ENCODE measurements around the gene RAMACL. TPM values are rescaled to one million over a fixed set of nuclear protein-coding genes. Genes with fewer than 3 reads are reported as not detected.

Gene RAMACL
- total RNA-seq, 2 donors from 2014 or later: 4.6 to 4.7 TPM

GRCh38 chr6:166567107-166567506, 19.4 kb downstream of the RAMACL start:
- DNase-seq (ENCODE audit: low spot score) (no peak), ATAC-seq (ENCODE audit: insufficient number of reproducible peaks, low FRiP score, low read depth) (no peak)
- Histone ChIP-seq H3K4me3 (no peak overlapping the region), H3K27me3 (replicated peaks; ENCODE audit: insufficient read depth) (no peaks in the 10 kb centered on the region), H3K27ac (no peak overlapping the region), H3K4me1 (ENCODE audit: control insufficient read depth in 1 of 2, low read depth in 2 of 2) (peaks cover 0 to 14% of the 10 kb centered on the region in 2 donors), H3K36me3 (no peaks in the 10 kb centered on the region), H3K9me3 (no peaks in the 10 kb centered on the region)
- no peak for TF ChIP-seq CTCF (IDR thresholded peaks at IDR 0.05)

- Histone ChIP-seq H3K4me3 (no peak overlapping the region), H3K27ac (no peak overlapping the region), H3K9me3 (no peaks in the 10 kb centered on the region), H3K36me3 (no peaks in the 10 kb centered on the region), H3K27me3 (replicated peaks; ENCODE audit: insufficient read depth) (no peaks in the 10 kb centered on the region), H3K4me1 (ENCODE audit: control insufficient read depth in 1 of 2, low read depth in 2 of 2) (peaks cover 0 to 14% of the 10 kb centered on the region in 2 donors)
- DNase-seq (ENCODE audit: low spot score) (no peak), ATAC-seq (ENCODE audit: insufficient number of reproducible peaks, low FRiP score, low read depth) (no peak)
- no peak for TF ChIP-seq CTCF (IDR thresholded peaks at IDR 0.05)
Observed at GRCh38 chr6:166566026-166567011, 20.2 kb downstream of the RAMACL start.

- Histone ChIP-seq H3K27ac (peak overlapping the region; percentile 10 to 42), H3K4me3 (no peak overlapping the region), H3K36me3 (no peaks in the 10 kb centered on the region), H3K9me3 (no peaks in the 10 kb centered on the region), H3K4me1 (ENCODE audit: control insufficient read depth in 1 of 2, low read depth in 2 of 2) (peaks cover 0 to 14% of the 10 kb centered on the region in 2 donors), H3K27me3 (replicated peaks; ENCODE audit: insufficient read depth) (no peaks in the 10 kb centered on the region)
- no peak for DNase-seq (ENCODE audit: low spot score)
- no peak for TF ChIP-seq CTCF (IDR thresholded peaks at IDR 0.05)
- ATAC-seq (ENCODE audit: insufficient number of reproducible peaks, low FRiP score, low read depth): peak; percentile 33
Observed at GRCh38 chr6:166565084-166565967, 21.2 kb downstream of the RAMACL start.

GRCh38 chr6:166563805-166564204, 22.7 kb downstream of the RAMACL start:
- no peak for ATAC-seq (ENCODE audit: insufficient number of reproducible peaks, low FRiP score, low read depth)
- Histone ChIP-seq H3K36me3 (no peaks in the 10 kb centered on the region), H3K27ac (no peak overlapping the region), H3K4me1 (ENCODE audit: control insufficient read depth in 1 of 2, low read depth in 2 of 2) (peaks cover 0 to 14% of the 10 kb centered on the region in 2 donors), H3K4me3 (no peak overlapping the region), H3K9me3 (no peaks in the 10 kb centered on the region), H3K27me3 (replicated peaks; ENCODE audit: insufficient read depth) (no peaks in the 10 kb centered on the region)
- no peak for TF ChIP-seq CTCF (IDR thresholded peaks at IDR 0.05)
- DNase-seq (ENCODE audit: low spot score): no peak

GRCh38 chr6:166563200-166563599, 23.3 kb downstream of the RAMACL start:
- DNase-seq (ENCODE audit: low spot score) (no peak), ATAC-seq (ENCODE audit: insufficient number of reproducible peaks, low FRiP score, low read depth) (no peak)
- Histone ChIP-seq H3K4me3 (no peak overlapping the region), H3K27ac (no peak overlapping the region), H3K27me3 (replicated peaks; ENCODE audit: insufficient read depth) (no peaks in the 10 kb centered on the region), H3K36me3 (no peaks in the 10 kb centered on the region), H3K9me3 (no peaks in the 10 kb centered on the region), H3K4me1 (ENCODE audit: control insufficient read depth in 1 of 2, low read depth in 2 of 2) (peaks cover 0 to 14% of the 10 kb centered on the region in 2 donors)
- TF ChIP-seq CTCF (IDR thresholded peaks at IDR 0.05): no peak

Measured in thoracic aorta (tissue), 2 donors.